Neural cell (in vitro differentiated cells): ENCODE results near the gene SLC17A1. TPM values are rescaled to one million over a fixed set of nuclear protein-coding genes. Genes with fewer than 3 reads are reported as not detected.

Experiments used
- H2AFZ ChIP-seq: fragments of 200-600, 300-800 bp; sonication (generic), shearing (Covaris generic); 2 replicates; pipeline ENCODE4 v1.6.0; 2014; ENCODE audit warnings: low read depth, mild to moderate bottlenecking, antibody characterized with exemption, low read length, moderate library complexity
- H3F3A ChIP-seq: fragments of 200-600 bp; shearing (Covaris generic); 2 replicates; pipeline ENCODE4 v1.6.1; 2016; ENCODE audit warnings: mild to moderate bottlenecking, moderate library complexity, mixed read lengths, antibody characterized with exemption, low read length; ENCODE audit not compliant: insufficient read depth, poor library complexity, severe bottlenecking
- H3K27ac ChIP-seq: fragments of 200-600, 300-800 bp; sonication (generic), shearing (Covaris generic); 2 replicates; pipeline ENCODE4 v1.5.1; 2014; ENCODE audit warnings: mild to moderate bottlenecking, low read length, moderate library complexity
- H3K27me3 ChIP-seq: fragments of 300-800, 200-600 bp; sonication (generic), shearing (Covaris generic); 2 replicates; pipeline ENCODE4 v1.6.0; 2014; ENCODE audit warnings: mild to moderate bottlenecking, low read depth, low read length, moderate library complexity; ENCODE audit not compliant: insufficient read depth
- H3K36me3 ChIP-seq: fragments of 300-800, 200-600 bp; sonication (generic), shearing (Covaris generic); 2 replicates; pipeline ENCODE4 v1.5.1; 2014; ENCODE audit warnings: mild to moderate bottlenecking, antibody characterized with exemption, low read length, moderate library complexity; ENCODE audit not compliant: insufficient read depth
- H3K4me2 ChIP-seq: fragments of 300-800, 200-600 bp; sonication (generic), shearing (Covaris generic); 2 replicates; pipeline ENCODE4 v1.6.0; 2014; ENCODE audit warnings: mild to moderate bottlenecking, low read length
- H3K4me3 ChIP-seq: fragments of 300-800, 200-600 bp; sonication (generic), shearing (Covaris generic); 2 replicates; pipeline ENCODE4 v1.5.1; 2014; ENCODE audit warnings: mild to moderate bottlenecking, low read length, moderate library complexity
- H3K79me2 ChIP-seq: fragments of 200-600 bp; shearing (Covaris generic); replicated peaks from 2 replicates; pipeline ENCODE4 v1.6.0; 2014; ENCODE audit warnings: mild to moderate bottlenecking, low read length, moderate library complexity; ENCODE audit not compliant: insufficient read depth
- H3K9ac ChIP-seq: fragments of 300-800, 200-600 bp; sonication (generic), shearing (Covaris generic); 2 replicates; pipeline ENCODE4 v1.6.1; 2016; ENCODE audit warnings: mild to moderate bottlenecking, low read length, mixed read lengths
- H3K9me2 ChIP-seq: fragments of 200-600 bp; shearing (Covaris generic); 2 replicates; pipeline ENCODE4 v1.6.1; 2016; ENCODE audit warnings: mild to moderate bottlenecking, low read length, mixed read lengths; ENCODE audit not compliant: insufficient read depth
- H3K9me3 ChIP-seq: fragments of 200-600, 300-800 bp; sonication (generic), shearing (Covaris generic); 2 replicates; pipeline ENCODE4 v1.6.1; 2016; ENCODE audit warnings: mild to moderate bottlenecking, mixed run types, low read length, moderate library complexity, mixed read lengths
- H4K20me1 ChIP-seq: fragments of 200-600 bp; shearing (Covaris generic); 2 replicates; pipeline ENCODE4 v1.6.1; 2016; ENCODE audit warnings: mild to moderate bottlenecking, mixed run types; ENCODE audit not compliant: insufficient read depth
- CTCF ChIP-seq: fragments of 450-650 bp; IDR thresholded peaks from 2 replicates; pipeline ENCODE4 v1.5.1; 2014; ENCODE audit warnings: antibody characterized with exemption, mild to moderate bottlenecking, moderate library complexity; ENCODE audit not compliant: poor library complexity, severe bottlenecking
- EP300 ChIP-seq: fragments of 450-650 bp; conservative IDR thresholded peaks from 2 replicates; pipeline ENCODE4 v1.6.1; 2014; ENCODE audit warnings: antibody characterized with exemption, mild to moderate bottlenecking, moderate library complexity; ENCODE audit not compliant: poor library complexity, severe bottlenecking
- EZH2 ChIP-seq: fragments of 200-600, 300-800 bp; shearing (Covaris generic), sonication (generic); IDR thresholded peaks from 2 replicates; pipeline ENCODE4 v1.6.1; 2014; ENCODE audit warnings: antibody characterized with exemption, low read length, borderline replicate concordance, mild to moderate bottlenecking; ENCODE audit not compliant: insufficient read depth, poor library complexity, severe bottlenecking
- MXI1 ChIP-seq: fragments of 450-650 bp; conservative IDR thresholded peaks from 2 replicates; pipeline ENCODE4 v1.6.1; 2014; ENCODE audit warnings: antibody characterized with exemption, mild to moderate bottlenecking; ENCODE audit not compliant: poor library complexity, severe bottlenecking
- POLR2AphosphoS5 ChIP-seq: IDR thresholded peaks from 2 replicates; pipeline ENCODE4 v1.6.1; 2012
- RAD21 ChIP-seq: fragments of 450-650 bp; conservative IDR thresholded peaks from 2 replicates; pipeline ENCODE4 v1.6.1; 2014; ENCODE audit warnings: antibody characterized with exemption, mild to moderate bottlenecking, moderate library complexity
- REST ChIP-seq: IDR thresholded peaks from 2 replicates; pipeline ENCODE4 v1.6.1; 2012; ENCODE audit warnings: borderline replicate concordance
- SMC3 ChIP-seq: fragments of 450-650 bp; conservative IDR thresholded peaks from 2 replicates; pipeline ENCODE4 v1.6.1; 2014; ENCODE audit warnings: antibody characterized with exemption, mild to moderate bottlenecking, moderate library complexity; ENCODE audit not compliant: poor library complexity
- TAF1 ChIP-seq: IDR thresholded peaks from 2 replicates; pipeline ENCODE4 v1.6.1; 2012; ENCODE audit warnings: low read depth
- polyA plus RNA-seq: library from polyadenylated mRNA; depleted of rRNA; stranded (reverse); fragments of >200 nt; gene quantifications from 2 replicates; pipeline ENCODE4 v1.2.3, GENCODE V29; 2014

Gene SLC17A1
- polyA plus RNA-seq, 1 donor from 2014 or later: not detected

GRCh38 chr6:25835442-25836283 is 3.8 kb upstream of the SLC17A1 start:
- H3K4me3 ChIP-seq: no peak overlapping the region
- H3K36me3 ChIP-seq: no peaks in the 10 kb centered on the region
- H3K4me2 ChIP-seq: no peak overlapping the region
- no peaks in the 10 kb centered on the region for H3K27me3 ChIP-seq
- no peaks in the 10 kb centered on the region for H3K9me3 ChIP-seq
- TF ChIP-seq REST: no peak
- TF ChIP-seq TAF1: no peak
- TF ChIP-seq MXI1: no peak
- TF ChIP-seq EP300: no peak
- TF ChIP-seq EZH2: no peak
- no peak for TF ChIP-seq RAD21
- TF ChIP-seq CTCF: no peak
- no peak for TF ChIP-seq POLR2AphosphoS5
- TF ChIP-seq SMC3: no peak
- no peak overlapping the region for H3K9ac ChIP-seq
- H3K27ac ChIP-seq: no peak overlapping the region
- no peaks in the 10 kb centered on the region for H3K9me2 ChIP-seq
- no peaks in the 10 kb centered on the region for H3K79me2 ChIP-seq
- H4K20me1 ChIP-seq: no peaks in the 10 kb centered on the region
- no peaks in the 10 kb centered on the region for H3F3A ChIP-seq
- no peak overlapping the region for H2AFZ ChIP-seq

GRCh38 chr6:25834950-25835349 is 3.1 kb upstream of the SLC17A1 start:
- Histone ChIP-seq H3K4me3 (no peak overlapping the region), H3K4me2 (no peak overlapping the region), H3K9me2 (no peaks in the 10 kb centered on the region), H3K36me3 (no peaks in the 10 kb centered on the region), H3K9me3 (no peaks in the 10 kb centered on the region), H2AFZ (no peak overlapping the region), H3F3A (no peaks in the 10 kb centered on the region), H4K20me1 (no peaks in the 10 kb centered on the region), H3K79me2 (no peaks in the 10 kb centered on the region), H3K27me3 (no peaks in the 10 kb centered on the region), H3K27ac (no peak overlapping the region), H3K9ac (no peak overlapping the region)
- TF ChIP-seq CTCF (no peak), EP300 (no peak), RAD21 (no peak), TAF1 (no peak), MXI1 (no peak), REST (no peak)
